Stimulated activated naive CD4-positive, alpha-beta T cell (primary cell): Measurements from ENCODE around the gene PKP4.
"Not testable (repeated sequence)": the region's sequence is repeated elsewhere in the genome, so short reads cannot be mapped to it uniquely, and the experiment has no call there.

ENCODE experiments used
- DNase-seq, 6 experiments: peaks; one replicate each; lab custom pipeline; 2025; lab: John Stamatoyannopoulos, UW

PKP4 gene, protein sequence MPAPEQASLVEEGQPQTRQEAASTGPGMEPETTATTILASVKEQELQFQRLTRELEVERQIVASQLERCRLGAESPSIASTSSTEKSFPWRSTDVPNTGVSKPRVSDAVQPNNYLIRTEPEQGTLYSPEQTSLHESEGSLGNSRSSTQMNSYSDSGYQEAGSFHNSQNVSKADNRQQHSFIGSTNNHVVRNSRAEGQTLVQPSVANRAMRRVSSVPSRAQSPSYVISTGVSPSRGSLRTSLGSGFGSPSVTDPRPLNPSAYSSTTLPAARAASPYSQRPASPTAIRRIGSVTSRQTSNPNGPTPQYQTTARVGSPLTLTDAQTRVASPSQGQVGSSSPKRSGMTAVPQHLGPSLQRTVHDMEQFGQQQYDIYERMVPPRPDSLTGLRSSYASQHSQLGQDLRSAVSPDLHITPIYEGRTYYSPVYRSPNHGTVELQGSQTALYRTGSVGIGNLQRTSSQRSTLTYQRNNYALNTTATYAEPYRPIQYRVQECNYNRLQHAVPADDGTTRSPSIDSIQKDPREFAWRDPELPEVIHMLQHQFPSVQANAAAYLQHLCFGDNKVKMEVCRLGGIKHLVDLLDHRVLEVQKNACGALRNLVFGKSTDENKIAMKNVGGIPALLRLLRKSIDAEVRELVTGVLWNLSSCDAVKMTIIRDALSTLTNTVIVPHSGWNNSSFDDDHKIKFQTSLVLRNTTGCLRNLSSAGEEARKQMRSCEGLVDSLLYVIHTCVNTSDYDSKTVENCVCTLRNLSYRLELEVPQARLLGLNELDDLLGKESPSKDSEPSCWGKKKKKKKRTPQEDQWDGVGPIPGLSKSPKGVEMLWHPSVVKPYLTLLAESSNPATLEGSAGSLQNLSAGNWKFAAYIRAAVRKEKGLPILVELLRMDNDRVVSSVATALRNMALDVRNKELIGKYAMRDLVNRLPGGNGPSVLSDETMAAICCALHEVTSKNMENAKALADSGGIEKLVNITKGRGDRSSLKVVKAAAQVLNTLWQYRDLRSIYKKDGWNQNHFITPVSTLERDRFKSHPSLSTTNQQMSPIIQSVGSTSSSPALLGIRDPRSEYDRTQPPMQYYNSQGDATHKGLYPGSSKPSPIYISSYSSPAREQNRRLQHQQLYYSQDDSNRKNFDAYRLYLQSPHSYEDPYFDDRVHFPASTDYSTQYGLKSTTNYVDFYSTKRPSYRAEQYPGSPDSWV

DNA sequence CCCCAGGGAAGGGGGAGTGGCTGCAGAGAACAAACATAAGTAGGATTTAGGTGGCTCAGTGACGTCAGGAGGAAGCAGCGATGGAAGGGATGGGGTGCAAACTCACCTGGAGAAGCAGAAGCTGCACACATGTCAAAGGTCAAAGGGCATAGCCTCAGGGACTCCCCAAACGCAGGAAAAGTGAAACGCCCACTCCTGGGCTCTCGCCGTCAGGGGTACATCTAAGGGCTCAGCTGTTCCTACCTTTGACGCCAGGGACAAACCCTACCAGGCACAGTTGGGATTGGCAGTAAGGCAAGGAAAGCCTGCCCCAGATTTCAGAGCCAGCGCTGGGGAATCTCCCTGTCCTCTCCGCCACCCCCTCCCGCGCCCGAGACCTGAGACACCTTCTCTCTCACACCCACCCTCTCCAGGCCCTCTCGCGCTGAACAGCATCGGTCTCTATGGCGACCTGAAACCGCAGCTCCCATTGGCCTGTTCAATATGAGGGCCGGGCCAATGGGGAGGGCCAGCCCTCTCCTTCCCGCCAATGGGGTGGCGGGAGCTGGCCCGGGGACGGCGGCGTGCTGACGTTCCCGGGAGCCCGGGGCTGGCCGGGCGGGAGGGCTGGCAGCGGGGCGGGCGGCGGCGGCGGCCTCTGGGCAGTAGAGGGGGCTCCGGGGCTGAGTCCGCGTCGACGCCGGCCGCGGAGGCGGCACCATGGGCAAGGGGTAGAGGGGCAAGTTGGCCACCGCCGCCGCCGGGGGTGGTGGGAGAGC, at the start of gene PKP4, which contains the start of gene CCDC148:
Gene PKP4, plus strand, starts transcription at position 644 of the 758 bp plus-strand sequence. CDS start 76,233 bp downstream, outside the sequence.
Gene CCDC148, minus strand, starts transcription at position 445 of the 758 bp plus-strand sequence. Its CDS starts 314 bp downstream, at position 131.
- DNase-seq, result peak; percentile 83 to 92 (median 86)

DNA sequence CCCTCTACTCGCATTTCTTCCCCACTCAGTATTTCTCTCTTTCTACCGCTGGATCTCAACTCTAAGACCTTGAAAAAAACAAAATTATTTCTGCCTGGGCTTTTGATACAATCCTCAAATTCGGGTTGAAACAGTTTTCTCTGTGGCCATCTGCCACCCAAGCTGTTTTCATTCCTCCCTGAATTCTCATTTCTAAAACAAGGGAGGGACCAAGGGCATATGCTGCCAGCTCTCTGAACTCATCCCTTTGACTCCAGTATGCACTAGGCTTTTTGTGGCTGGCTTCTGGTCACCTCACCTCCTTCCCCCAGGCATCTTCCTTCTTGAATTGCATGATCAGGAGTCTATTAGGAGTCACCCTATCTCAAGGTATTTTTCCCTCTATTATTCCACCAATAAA, 49.7 kb upstream of the PKP4 start:
- no peak for DNase-seq

DNA sequence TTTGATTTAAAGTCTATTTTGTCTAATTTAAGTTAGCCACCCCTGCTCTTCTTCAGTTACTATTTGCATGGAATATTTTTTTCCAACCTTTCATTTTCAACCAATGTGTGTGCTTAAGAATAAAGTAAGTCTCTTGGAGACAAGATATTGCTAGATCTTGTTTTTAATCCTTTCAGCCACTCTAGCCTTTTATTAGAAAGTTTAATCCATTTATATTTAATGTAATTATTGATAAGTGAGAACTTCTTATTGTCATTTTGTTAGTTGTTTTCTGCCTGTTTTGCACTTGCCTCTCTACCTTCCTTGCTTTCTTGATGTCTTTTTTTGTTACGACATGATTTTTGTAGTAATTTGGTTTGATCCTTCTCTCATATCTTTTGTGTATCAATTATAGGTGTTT, 46.6 kb upstream of the PKP4 start:
- no peak for DNase-seq

DNA sequence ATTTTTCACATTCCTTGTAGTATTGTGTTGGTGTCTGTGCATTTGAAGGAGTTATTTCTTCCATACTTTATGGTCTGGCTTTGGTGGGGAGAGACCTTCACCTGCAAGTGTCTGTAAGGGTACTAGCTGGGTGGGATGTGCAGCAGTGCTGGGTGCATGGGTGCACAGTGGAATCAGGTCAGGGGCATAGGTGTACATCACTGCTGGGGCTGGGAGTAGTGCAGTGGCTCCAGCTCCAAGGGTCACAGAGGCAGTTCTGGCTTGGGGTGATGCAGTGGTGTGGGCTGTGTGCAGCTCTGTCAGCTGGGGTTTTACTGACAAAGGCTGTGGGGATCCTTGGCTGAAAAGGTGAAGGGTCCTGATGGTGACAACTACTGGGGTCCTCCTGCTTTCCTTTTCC, 45.0 kb upstream of the PKP4 start:
- no peak for DNase-seq

DNA sequence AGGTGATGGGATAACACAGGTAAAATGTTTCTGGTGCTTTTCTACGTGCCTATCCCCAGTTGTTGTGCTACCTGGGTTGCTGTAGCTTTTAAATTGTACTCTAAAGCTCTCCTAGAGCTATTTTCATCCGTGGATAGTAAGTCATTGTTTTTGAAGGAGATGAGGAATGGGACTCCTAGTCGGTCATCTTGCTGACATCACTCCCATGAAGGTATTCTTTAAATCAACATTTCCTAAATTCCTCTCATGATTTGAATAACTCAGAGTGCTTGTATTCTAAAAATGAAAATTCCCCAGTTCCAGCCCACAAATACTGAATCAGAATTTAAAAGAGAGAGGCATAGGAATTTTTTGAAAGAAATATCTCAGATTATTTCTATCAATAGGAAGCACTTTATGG, 44.5 kb upstream of the PKP4 start:
- no peak for DNase-seq

DNA sequence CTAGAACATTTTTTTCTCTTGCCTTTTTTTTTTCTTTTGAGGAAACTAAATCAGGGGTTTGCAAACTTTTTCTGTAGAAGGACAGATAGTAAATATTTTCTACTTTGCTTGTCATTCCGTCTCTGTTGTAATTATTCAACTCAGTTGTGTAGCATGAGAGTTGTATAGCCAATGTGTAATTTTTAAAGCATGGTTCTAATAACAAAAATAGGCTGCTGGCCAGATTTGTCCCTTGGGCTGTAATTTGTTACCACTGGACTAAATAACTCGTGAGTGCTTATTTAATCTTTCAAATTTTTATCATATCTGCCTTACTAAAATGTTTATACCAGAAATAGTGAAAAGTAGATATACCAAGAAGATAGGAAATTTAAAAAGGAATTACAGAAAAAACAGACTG, 43.2 kb upstream of the PKP4 start:
- DNase-seq, result no peak

DNA sequence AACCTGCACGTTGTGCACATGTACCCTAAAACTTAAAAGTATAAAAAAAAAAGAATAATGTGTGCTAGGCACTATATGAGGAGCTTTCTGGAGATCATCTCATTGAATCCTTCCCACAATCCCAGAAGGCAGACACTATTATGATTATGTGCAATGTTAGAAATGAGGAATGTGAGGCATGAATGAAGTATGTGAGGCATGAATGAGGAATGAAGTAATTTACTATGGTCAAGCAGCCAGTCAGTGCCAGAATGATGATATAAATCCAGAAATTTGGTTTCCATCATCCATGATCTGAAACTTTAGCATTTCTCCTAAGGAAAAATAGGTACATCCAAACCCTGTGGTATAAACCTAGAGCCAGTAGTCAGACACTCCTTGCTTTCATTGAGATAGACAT, 42.2 kb upstream of the PKP4 start:
- DNase-seq, result no peak

DNA sequence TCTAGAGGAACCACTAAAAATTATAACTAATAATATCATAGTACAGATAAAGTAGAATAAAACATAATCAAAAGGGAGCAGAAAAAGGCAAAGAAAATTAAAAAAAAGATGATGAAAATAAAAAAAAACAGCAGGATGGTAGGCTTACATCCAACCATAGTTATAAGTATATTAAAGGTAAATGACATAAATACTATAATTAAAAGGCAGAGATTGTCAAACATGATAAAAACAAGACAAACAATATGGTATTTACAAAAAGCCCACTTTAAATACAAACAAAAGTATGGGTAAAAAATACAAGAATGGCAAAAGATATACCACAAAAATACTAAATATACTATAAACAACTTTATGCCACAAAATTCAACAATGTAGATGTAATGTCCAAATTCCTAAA, 24.6 kb upstream of the PKP4 start:
- DNase-seq, result no peak

DNA sequence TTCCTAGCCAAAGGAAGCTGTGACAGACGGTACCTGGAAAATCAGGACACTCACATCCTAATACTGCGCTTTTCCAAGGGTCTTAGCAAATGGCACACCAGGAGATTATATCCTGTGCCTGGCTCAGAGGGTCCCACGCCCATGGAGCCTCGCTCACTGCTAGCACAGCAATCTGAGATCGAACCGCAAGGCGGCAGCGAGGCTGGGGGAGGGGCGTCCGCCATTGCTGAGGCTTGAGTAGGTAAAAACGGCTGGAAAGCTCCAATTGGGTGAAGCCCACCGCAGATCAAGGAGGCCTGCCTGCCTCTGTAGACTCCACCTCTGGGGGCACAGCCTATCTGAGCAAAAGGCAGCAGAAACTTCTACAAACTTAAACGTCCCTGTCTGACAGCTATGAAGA, 23.0 kb upstream of the PKP4 start:
- not testable (repeated sequence) for DNase-seq

DNA sequence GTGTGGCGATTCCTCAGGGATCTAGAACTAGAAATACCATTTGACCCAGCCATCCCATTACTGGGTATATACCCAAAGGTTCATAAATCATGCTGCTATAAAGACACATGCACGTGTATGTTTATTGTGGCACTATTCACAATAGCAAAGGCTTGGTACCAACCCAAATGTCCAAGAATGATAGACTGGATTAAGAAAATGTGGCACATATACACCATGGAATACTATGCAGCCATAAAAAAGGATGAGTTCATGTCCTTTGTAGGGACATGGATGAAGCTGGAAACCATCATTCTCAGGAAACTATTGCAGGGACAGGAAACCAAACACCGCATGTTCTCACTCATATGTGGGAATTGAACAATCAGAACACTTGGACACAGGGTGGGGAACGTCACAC, 17.7 kb upstream of the PKP4 start:
- DNase-seq, result not testable (repeated sequence)

DNA sequence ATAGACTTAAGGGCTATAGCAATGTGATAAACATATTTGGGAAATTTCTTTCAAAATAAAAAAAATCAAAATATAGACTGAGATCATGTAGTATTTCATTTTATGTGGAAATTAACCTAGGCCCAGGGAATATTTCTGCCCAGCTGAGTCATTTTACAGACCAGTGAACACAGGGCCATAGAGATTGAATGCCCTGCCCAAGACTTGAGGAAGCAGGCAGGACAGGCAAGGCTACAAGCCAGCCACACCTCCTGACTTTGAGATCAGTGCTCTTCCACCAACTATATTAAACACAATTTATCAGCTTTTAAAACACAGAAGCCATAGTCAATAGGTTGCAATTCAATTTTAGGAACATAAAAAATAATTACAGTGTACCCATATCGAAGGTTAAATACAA, 13.1 kb upstream of the PKP4 start:
- no peak for DNase-seq

DNA sequence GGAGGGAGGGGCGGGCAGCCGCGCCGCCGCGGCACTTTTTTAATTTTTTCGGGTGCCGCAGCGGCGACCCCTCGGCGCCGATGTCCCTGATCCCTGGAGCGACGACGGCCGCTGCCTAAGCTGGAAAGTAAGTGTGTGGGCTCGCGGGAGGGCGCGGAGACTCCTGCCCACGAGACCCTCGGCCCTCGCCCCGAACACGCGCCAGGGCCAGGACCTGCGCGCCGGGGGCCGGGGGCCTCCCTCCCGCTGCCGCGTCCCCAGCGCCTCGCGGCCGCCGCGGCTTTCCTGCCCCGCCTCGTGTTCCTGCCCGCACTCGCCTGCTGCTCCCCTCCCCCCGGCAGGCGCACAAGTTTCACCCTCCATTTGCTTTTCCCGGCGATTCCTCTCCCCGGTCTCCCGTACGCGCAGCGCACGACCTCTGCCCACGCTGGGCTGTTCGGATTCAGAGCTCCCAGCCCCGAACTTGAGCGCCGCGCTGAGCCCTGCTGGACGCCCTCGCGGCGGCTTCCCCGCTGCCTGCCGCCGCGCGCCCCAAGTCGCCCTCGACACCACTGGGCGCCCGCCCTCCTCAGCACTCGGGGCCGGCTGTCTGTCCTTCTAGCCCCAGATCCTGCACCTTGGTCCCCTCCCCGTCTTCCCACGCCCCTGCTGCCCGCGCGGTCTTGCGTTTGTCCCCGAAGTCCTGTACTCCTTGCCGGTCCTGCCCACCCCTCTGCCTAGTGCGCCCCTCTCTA, 507 bp downstream of the PKP4 start:
- peak; percentile 27 to 74 (median 59) for DNase-seq

DNA sequence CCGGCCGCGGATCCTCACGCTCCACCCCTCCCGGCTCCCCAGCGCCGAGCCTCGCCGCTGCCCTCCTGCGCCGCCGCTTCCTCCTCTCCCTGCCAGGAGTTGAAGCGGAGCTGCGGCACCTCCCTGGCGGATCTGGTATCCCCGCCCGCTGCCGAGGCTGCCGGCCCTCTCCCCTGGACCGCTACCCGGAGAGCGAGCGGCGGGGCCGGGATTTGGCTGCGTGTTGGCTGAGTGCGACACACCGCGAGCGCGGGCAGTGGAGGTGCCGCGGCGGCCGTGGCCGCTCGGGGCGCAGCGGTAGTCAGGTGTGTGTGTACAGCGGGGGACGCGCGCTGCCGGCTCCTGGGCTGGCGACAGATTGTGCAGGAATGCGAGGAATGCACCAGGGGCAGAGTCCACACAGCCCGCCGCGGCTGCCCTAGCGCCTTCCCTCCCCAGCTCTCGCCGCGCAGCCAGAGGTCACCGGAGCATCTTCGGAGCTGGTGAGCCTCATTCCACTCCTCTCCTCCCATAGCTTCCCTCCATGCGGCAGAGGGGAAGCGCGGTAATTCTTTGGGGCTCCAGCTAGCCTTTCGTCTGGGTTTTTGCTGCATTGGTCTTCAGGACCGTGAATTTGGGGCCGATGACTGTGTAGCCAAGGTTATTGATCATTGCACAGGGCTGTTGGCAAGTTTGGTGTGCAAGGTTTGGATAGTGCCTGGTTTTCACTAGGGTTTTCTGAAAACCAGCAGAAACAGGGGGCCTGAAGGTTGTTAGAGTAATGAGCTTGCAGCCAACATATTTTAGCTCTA, 1.3 kb downstream of the PKP4 start:
- peak; percentile 30 to 75 (median 58) for DNase-seq

DNA sequence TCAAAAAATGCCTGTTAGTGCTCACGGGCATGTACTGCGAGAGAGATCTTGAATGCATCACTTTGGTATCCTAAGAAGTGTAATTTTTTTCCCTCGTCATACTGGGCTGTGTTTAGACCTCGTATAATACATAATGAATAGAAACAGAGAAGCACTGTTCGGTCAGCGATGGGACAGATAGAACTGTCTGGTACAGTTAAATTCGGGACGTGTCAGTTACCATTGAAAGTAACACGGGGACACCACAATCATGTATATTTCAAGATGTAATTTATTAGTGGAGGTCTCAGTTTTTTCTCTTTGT, 1.8 kb downstream of the PKP4 start:
- no peak for DNase-seq

DNA sequence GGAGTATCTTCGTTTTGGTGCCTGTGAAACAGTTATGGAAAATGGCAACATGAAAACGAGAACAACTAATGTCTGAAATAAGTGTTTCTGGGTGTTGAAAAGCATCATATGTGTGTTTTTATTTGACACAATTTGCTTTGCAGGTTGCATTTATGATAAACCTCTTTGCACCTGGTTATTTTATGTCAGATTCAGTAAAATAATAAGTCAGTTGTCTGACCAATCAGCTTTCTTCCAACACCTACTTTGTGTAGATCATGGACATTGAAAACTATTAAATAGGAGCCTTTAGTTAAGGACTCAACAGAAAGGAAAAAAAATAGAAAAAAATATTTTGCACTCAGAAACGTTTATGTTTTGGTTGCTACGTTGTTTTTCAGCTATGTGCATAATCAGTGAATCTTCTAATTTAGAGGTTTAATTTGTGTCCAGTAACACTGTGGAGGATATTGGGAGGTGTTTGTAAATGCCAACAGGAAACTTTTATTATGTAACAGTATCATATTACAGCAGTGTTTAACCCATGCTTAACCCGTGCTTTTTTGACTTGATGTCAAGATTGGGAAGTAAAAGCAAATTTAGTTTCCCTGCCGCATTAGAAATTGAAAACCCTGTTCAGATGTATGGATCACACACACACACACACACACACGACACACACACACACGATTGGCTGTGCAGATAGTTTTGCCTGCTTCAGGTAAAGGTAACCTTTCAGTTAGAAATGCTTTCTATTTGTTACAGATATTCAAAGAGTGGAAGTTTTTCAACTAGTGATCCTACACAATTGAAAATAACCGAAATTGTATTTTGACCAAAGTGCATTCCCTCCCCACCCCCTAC, 2.6 kb downstream of the PKP4 start:
- no peak for DNase-seq

DNA sequence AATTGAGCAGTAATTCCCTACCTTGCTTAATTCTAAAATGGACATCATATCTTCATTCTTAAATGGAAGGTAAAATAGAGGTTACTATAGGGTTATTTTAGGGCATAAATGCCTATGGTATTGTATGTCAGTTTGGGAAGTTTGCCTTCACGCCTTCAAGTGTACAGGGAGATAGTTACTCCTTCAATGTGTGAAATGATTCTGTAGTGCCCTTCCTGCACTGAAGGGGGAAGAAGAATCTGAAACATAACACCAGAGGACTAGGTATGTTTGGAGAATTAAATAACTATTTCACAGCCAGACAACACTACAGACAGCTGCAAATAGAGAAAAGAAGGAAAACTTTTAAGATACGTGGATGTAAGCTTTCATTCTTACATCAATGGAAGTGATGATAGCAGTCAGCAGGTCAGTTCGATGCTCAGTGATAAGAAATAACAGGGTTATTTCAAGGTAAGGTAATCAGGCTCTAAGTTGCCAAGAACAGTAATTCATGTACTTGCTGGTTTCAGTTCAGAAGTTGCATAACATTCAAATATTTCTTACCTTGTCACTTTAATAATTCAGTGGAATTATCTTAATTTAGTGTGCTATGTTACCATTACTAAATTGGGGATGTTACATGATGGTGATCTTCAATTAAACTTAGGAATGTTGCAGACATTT, 4.0 kb downstream of the PKP4 start:
- DNase-seq, result no peak

DNA sequence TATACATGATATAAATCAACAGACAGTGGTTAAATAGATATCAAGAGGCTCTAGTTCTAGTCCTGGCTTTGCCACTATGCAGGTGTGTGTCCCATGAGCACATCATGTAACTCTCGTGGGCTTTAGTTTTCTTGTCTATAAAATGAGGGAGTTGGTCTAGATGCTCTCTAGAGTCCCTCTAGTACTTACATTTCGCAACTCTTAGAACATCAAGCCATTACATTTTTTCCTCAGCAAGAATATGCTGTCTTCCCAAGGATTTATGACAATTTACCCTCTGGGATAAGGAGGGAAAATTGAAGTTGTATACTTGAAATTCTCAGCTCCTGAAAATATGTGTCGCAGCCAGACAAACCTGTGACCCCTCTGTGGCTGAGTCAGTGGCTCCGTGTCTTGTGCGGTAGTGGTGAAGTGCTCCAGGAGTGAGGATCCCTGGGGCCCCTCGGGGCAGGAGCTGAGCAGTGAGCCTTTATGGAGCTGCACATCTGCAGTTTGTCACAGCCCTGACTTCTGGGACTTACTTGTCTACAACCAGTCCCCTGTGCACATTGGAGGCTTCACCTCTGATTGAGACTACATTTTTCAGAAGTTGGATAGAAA, 6.8 kb downstream of the PKP4 start:
- DNase-seq, result no peak
